ENCODE data around the gene SLC5A6.

DNA sequence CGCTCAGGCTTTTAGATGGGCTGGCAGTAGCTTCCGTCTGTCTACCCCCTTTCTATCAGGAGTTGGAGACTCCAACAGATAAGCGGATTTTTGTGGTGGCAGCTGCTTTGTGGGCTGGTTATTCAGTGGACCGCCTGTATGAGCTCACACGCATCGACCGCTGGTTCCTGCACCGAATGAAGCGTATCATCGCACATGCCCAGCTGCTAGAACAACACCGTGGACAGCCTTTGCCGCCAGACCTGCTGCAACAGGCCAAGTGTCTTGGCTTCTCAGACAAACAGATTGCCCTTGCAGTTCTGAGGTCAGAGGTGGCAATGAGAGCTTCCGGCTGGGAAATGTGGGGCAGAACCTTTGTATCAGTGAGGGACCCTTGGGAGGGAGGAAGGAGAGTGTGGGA, 19.9 kb upstream of the SLC5A6 start:
- no peak for TF ChIP-seq CEBPB (IDR thresholded peaks at IDR 0.05; ENCODE audit: low read depth, low read length)
- TF ChIP-seq, protein P1, sequence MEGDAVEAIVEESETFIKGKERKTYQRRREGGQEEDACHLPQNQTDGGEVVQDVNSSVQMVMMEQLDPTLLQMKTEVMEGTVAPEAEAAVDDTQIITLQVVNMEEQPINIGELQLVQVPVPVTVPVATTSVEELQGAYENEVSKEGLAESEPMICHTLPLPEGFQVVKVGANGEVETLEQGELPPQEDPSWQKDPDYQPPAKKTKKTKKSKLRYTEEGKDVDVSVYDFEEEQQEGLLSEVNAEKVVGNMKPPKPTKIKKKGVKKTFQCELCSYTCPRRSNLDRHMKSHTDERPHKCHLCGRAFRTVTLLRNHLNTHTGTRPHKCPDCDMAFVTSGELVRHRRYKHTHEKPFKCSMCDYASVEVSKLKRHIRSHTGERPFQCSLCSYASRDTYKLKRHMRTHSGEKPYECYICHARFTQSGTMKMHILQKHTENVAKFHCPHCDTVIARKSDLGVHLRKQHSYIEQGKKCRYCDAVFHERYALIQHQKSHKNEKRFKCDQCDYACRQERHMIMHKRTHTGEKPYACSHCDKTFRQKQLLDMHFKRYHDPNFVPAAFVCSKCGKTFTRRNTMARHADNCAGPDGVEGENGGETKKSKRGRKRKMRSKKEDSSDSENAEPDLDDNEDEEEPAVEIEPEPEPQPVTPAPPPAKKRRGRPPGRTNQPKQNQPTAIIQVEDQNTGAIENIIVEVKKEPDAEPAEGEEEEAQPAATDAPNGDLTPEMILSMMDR (conservative IDR thresholded peaks at IDR 0.05; ENCODE audit: low read depth, low read length): no peak
- TF ChIP-seq CHD1 (IDR thresholded peaks at IDR 0.05; ENCODE audit: low read depth, low read length): no peak
- TF ChIP-seq, protein P2, sequence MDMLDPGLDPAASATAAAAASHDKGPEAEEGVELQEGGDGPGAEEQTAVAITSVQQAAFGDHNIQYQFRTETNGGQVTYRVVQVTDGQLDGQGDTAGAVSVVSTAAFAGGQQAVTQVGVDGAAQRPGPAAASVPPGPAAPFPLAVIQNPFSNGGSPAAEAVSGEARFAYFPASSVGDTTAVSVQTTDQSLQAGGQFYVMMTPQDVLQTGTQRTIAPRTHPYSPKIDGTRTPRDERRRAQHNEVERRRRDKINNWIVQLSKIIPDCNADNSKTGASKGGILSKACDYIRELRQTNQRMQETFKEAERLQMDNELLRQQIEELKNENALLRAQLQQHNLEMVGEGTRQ (IDR thresholded peaks at IDR 0.05; ENCODE audit: low read depth, low read length): no peak
- TF ChIP-seq POLR2A (IDR thresholded peaks at IDR 0.05; ENCODE audit: low read depth, low read length): no peak

All from IMR-90 (cell line).